IMR-90 (cell line): ENCODE results near the gene BTAF1. TPM values are rescaled to one million over a fixed set of nuclear protein-coding genes. Genes with fewer than 3 reads are reported as not detected.

Source experiments
- ATAC-seq: fragments of 200-7000 bp; cut with Tn5 transposase; 2 replicates; pipeline ENCODE4 v1.9.1; 2020; ENCODE audit warnings: low read depth, mild to moderate bottlenecking, moderate library complexity
- BruUV-seq: library from RNA; stranded (reverse); fragments of 400-500 nt; replicated peaks from 2 replicates; lab custom pipeline; 2021; lab: Mats Ljungman, UMichigan
- CTCF ChIA-PET: fragments of 300-600 bp; formaldehyde crosslinking; extraction: SDS; loops from one replicate; lab custom pipeline; 2021; ENCODE audit warnings: antibody characterized with exemption; lab: Yijun Ruan, JAX
- POLR2A ChIA-PET: fragments of 300-600 bp; sonication (Branson Sonifier 250); formaldehyde crosslinking; loops from one replicate; lab custom pipeline; 2022; ENCODE audit warnings: antibody characterized with exemption; ENCODE audit not compliant: unreplicated experiment; lab: Charles Lee
- DNase-seq: peaks from one replicate; pipeline ENCODE4 v3.0.0; 2013
- H2AFZ ChIP-seq: replicated peaks from 2 replicates; pipeline ENCODE3; 2013; ENCODE audit warnings: low read length, mild to moderate bottlenecking; ENCODE audit not compliant: poor library complexity
- H2AK5ac ChIP-seq: 2 replicates; pipeline ENCODE4 v1.6.1; 2013; ENCODE audit warnings: low read depth, low read length, inconsistent platforms
- H2AK9ac ChIP-seq: replicated peaks from 2 replicates; pipeline ENCODE3; 2013; ENCODE audit warnings: mild to moderate bottlenecking, low read depth, low read length, moderate library complexity; ENCODE audit not compliant: poor library complexity
- H2BK120ac ChIP-seq: 2 replicates; pipeline ENCODE4 v1.6.1; 2013; ENCODE audit warnings: low read depth, low read length, inconsistent platforms
- H2BK15ac ChIP-seq: 3 replicates; pipeline ENCODE4 v1.6.1; 2013; ENCODE audit warnings: low read depth, low read length, inconsistent platforms
- H2BK20ac ChIP-seq: 2 replicates; pipeline ENCODE4 v1.6.1; 2013; ENCODE audit warnings: low read depth, mild to moderate bottlenecking, inconsistent platforms, low read length, moderate library complexity
- H2BK5ac ChIP-seq: 2 replicates; pipeline ENCODE4 v1.6.1; 2013; ENCODE audit warnings: mild to moderate bottlenecking, low read depth, low read length, inconsistent platforms; ENCODE audit not compliant: poor library complexity, severe bottlenecking
- H3K14ac ChIP-seq: replicated peaks from 2 replicates; pipeline ENCODE4 v1.6.1; 2013; ENCODE audit warnings: low read depth, low read length, inconsistent platforms
- H3K18ac ChIP-seq: 2 replicates; pipeline ENCODE4 v1.6.1; 2013; ENCODE audit warnings: low read depth, low read length, control low read depth
- H3K23ac ChIP-seq: 2 replicates; pipeline ENCODE4 v1.6.1; 2013; ENCODE audit warnings: low read depth, low read length, inconsistent platforms
- H3K27ac ChIP-seq: 2 replicates; pipeline ENCODE4 v1.5.1; 2013; ENCODE audit warnings: mild to moderate bottlenecking, control low read depth, low read length; ENCODE audit not compliant: insufficient read depth
- H3K27me3 ChIP-seq: 2 replicates; pipeline ENCODE4 v1.6.1; 2013; ENCODE audit warnings: low read length; ENCODE audit not compliant: control insufficient read depth, insufficient read depth
- H3K36me3 ChIP-seq: 2 replicates; pipeline ENCODE4 v1.6.1; 2013; ENCODE audit warnings: low read length, mixed read lengths; ENCODE audit not compliant: control insufficient read depth, insufficient read depth
- H3K4ac ChIP-seq: 2 replicates; pipeline ENCODE4 v1.6.1; 2013; ENCODE audit warnings: low read depth, low read length, inconsistent platforms
- H3K4me1 ChIP-seq: 2 replicates; pipeline ENCODE4 v1.6.1; 2013; ENCODE audit warnings: low read length, mixed read lengths; ENCODE audit not compliant: control insufficient read depth, insufficient read depth
- H3K4me2 ChIP-seq: 2 replicates; pipeline ENCODE4 v1.6.1; 2013; ENCODE audit warnings: low read depth, mild to moderate bottlenecking, control low read depth, low read length, moderate library complexity
- H3K4me3 ChIP-seq: 2 replicates; pipeline ENCODE4 v1.5.1; 2013; ENCODE audit warnings: low read depth, mild to moderate bottlenecking, control low read depth, low read length, moderate library complexity; ENCODE audit not compliant: insufficient read depth
- H3K56ac ChIP-seq: 2 replicates; pipeline ENCODE4 v1.6.1; 2013; ENCODE audit warnings: low read length, inconsistent platforms; ENCODE audit not compliant: insufficient read depth; ENCODE audit errors: extremely low read depth
- H3K79me1 ChIP-seq, 2 experiments: 2 replicates each; pipeline ENCODE4 v1.6.1; 2013; ENCODE audit warnings: low read length in 2 of 2, inconsistent platforms in 1 of 2, low read depth in 1 of 2
- H3K9ac ChIP-seq: 2 replicates; pipeline ENCODE4 v1.6.1; 2013; ENCODE audit warnings: low read depth, low read length, control low read depth
- H3K9me1 ChIP-seq: 2 replicates; pipeline ENCODE4 v1.6.1; 2013; ENCODE audit warnings: low read length, inconsistent platforms; ENCODE audit not compliant: insufficient read depth
- H3K9me3 ChIP-seq: 2 replicates; pipeline ENCODE4 v1.6.1; 2013; ENCODE audit warnings: low read length; ENCODE audit not compliant: control insufficient read depth, insufficient read depth
- H4K20me1 ChIP-seq: 2 replicates; pipeline ENCODE4 v1.6.1; 2013; ENCODE audit warnings: low read length, inconsistent platforms; ENCODE audit not compliant: insufficient read depth
- H4K5ac ChIP-seq: 2 replicates; pipeline ENCODE4 v1.6.1; 2013; ENCODE audit warnings: mild to moderate bottlenecking, low read depth, low read length, control low read depth
- H4K8ac ChIP-seq, 2 experiments: 2 replicates each; pipeline ENCODE4 v1.6.1; 2013; ENCODE audit warnings: low read depth in 2 of 2, low read length in 2 of 2, control low read depth in 1 of 2, inconsistent platforms in 1 of 2
- H4K91ac ChIP-seq: 2 replicates; pipeline ENCODE4 v1.6.1; 2013; ENCODE audit warnings: low read depth, low read length, inconsistent platforms; ENCODE audit not compliant: insufficient read depth
- CHD1 ChIP-seq: IDR thresholded peaks from 2 replicates; pipeline ENCODE4 v1.6.1; 2012; ENCODE audit warnings: low read depth, low read length, improper control_type of control experiment
- MAZ ChIP-seq: IDR thresholded peaks from 2 replicates; pipeline ENCODE4 v1.6.1; 2012; ENCODE audit warnings: low read depth, mild to moderate bottlenecking, low read length, improper control_type of control experiment, moderate library complexity, borderline replicate concordance
- WGBS, 2 experiments: methylation state at CpG; one replicate each; pipeline versions ENCODE4 v1.1.5 to v1.1.7; 2013; ENCODE audit warnings: missing lambda C conversion rate in 2 of 2; ENCODE audit not compliant: insufficient read length in 1 of 2; ENCODE audit errors: extremely low coverage in 2 of 2; 5-methylcytosine and 5-hydroxymethylcytosine counted together
- dilution Hi-C: fragments of 300-500 bp; cut with HindIII; formaldehyde crosslinking; loops from one replicate; pipeline ENCODE4 v1.14.3; 2018; ENCODE audit warnings: low sequenced_read_pairs; ENCODE audit not compliant: unreplicated experiment
- in situ Hi-C: fragments of 300-500 bp; cut with MboI; formaldehyde crosslinking; loops from 3 replicates; pipeline ENCODE4 v1.14.3; 2019; ENCODE audit warnings: low sequenced_read_pairs, inconsistent platforms, mixed read lengths
- intact Hi-C: fragments of 100-400 bp; cut with micrococcal nuclease; formaldehyde crosslinking; loops from 2 replicates; pipeline ENCODE4 v1.10.0; 2022
- polyA plus RNA-seq, 3 experiments: library from polyadenylated mRNA; depleted of rRNA; stranded (reverse); fragments of >200 nt; gene quantifications; 2 replicates each; pipeline ENCODE4 v1.2.3, GENCODE V29; 2012; ENCODE audit warnings: low replicate concordance in 1 of 3
- total RNA-seq: library from RNA; depleted of rRNA; stranded (reverse); fragments of >200 nt; gene quantifications from 2 replicates; pipeline ENCODE4 v1.2.3, GENCODE V29; 2012
- TF ChIP-seq, protein P1 (sequence below): fragments of 150-350 bp; IDR thresholded peaks from 2 replicates; pipeline ENCODE4 v1.6.1; 2016; ENCODE audit warnings: low read depth, mild to moderate bottlenecking, low read length, moderate library complexity, borderline replicate concordance
- TF ChIP-seq, protein P2 (sequence below): fragments of 150-350 bp; IDR thresholded peaks from 2 replicates; pipeline ENCODE4 v1.6.1; 2017; ENCODE audit warnings: mild to moderate bottlenecking, antibody characterized with exemption, low read length, low read depth

Gene BTAF1
- total and polyA plus RNA-seq, 2 of the 4 experiments (the other 2 are of a cell fraction): 15.0 to 42.3 TPM

DNA sequence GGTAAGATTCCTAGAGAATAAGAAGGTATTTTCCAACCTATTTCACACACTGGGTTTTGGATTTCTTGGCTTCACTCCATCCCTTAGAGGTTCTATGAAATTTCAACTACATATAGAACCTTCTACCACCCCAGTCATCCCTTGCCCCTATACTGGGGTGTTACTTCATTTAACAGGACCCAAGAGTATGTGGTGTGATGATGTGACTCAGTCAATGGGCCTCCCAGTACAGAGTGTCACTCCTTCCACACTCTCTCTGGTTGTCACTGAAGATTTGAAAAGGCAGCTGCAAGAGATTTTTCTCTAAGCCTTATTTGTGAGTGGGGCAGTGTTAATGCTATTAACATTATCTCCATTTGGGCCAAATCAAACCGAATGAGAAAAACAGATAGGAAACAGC is 47.8 kb upstream of the BTAF1 start:
- Histone ChIP-seq H3K14ac (no peak overlapping the region), H2AK9ac (no peak overlapping the region), H4K8ac (no peak overlapping the region), H4K20me1 (no peaks in the 10 kb centered on the region), H3K56ac (no peak overlapping the region), H3K9ac (no peak overlapping the region), H4K91ac (no peak overlapping the region), H3K79me1 (no peaks in the 10 kb centered on the region), H3K9me3 (no peaks in the 10 kb centered on the region), H2AK5ac (no peak overlapping the region), H3K4me1 (no peaks in the 10 kb centered on the region), H2AFZ (no peak overlapping the region), H2BK5ac (no peak overlapping the region), H3K18ac (no peak overlapping the region), H4K5ac (no peak overlapping the region), H3K27me3 (peaks cover 2% of the 10 kb centered on the region; the same call in 1 of the 2 replicates), H3K4me2 (no peak overlapping the region), H3K9me1 (no peaks in the 10 kb centered on the region; the same call in 1 of the 2 replicates), H3K4ac (no peak overlapping the region), H2BK15ac (no peak overlapping the region), H3K27ac (no peak overlapping the region), H3K36me3 (no peaks in the 10 kb centered on the region), H2BK20ac (no peak overlapping the region), H3K23ac (no peak overlapping the region), H2BK120ac (no peak overlapping the region), H3K4me3 (no peak overlapping the region)
- intact Hi-C loops: no loop called here
- ChIA-PET CTCF (no interaction called here), POLR2A (no interaction called here)
- no TSS peak for BruUV-seq
- WGBS, 2 experiments: no CpG with 5 or more reads among the region's 1 CpG
- in situ Hi-C loops: no loop called here
- TF ChIP-seq MAZ (no peak), CHD1 (no peak)
- TF ChIP-seq, protein P1, sequence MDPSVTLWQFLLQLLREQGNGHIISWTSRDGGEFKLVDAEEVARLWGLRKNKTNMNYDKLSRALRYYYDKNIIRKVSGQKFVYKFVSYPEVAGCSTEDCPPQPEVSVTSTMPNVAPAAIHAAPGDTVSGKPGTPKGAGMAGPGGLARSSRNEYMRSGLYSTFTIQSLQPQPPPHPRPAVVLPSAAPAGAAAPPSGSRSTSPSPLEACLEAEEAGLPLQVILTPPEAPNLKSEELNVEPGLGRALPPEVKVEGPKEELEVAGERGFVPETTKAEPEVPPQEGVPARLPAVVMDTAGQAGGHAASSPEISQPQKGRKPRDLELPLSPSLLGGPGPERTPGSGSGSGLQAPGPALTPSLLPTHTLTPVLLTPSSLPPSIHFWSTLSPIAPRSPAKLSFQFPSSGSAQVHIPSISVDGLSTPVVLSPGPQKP: no peak
- TF ChIP-seq, protein P2, sequence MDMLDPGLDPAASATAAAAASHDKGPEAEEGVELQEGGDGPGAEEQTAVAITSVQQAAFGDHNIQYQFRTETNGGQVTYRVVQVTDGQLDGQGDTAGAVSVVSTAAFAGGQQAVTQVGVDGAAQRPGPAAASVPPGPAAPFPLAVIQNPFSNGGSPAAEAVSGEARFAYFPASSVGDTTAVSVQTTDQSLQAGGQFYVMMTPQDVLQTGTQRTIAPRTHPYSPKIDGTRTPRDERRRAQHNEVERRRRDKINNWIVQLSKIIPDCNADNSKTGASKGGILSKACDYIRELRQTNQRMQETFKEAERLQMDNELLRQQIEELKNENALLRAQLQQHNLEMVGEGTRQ: no peak
- dilution Hi-C loops: no loop called here
- DNase-seq (no peak), ATAC-seq (no peak)
